Mononuclear cell (primary cell): ENCODE measurements around the gene RABGAP1L. TPM values are rescaled to one million over a fixed set of nuclear protein-coding genes. Genes with fewer than 3 reads are reported as not detected.
"Not testable (repeated sequence)": the region's sequence is repeated elsewhere in the genome, so short reads cannot be mapped to it uniquely, and the experiment has no call there.

Source experiments
- H3K27me3 ChIP-seq: 2 replicates; pipeline ENCODE4 v1.6.0; 2011; ENCODE audit warnings: low read length, control low read depth; ENCODE audit not compliant: insufficient read depth
- H3K4me1 ChIP-seq: 2 replicates; pipeline ENCODE4 v1.5.1; 2011; ENCODE audit warnings: mild to moderate bottlenecking, low read length, control low read depth; ENCODE audit not compliant: insufficient read depth
- H3K4me3 ChIP-seq: 2 replicates; pipeline ENCODE4 v1.5.1; 2011; ENCODE audit warnings: mild to moderate bottlenecking, low read length, moderate library complexity
- H3K9me3 ChIP-seq: 2 replicates; pipeline ENCODE4 v1.5.1; 2011; ENCODE audit warnings: low read depth, mild to moderate bottlenecking, control low read depth, low read length
- total RNA-seq: library from RNA; depleted of rRNA; stranded (reverse); fragments of >200 nt; gene quantifications from one replicate; pipeline ENCODE4 v1.2.3, GENCODE V29; 2012

Gene RABGAP1L
- total RNA-seq, 1 donor = 98.3 TPM

GRCh38 chr1:175000697-175001187, 841.4 kb downstream of the RABGAP1L start:
- H3K27me3 ChIP-seq = no peaks in the 10 kb centered on the region
- H3K4me3 ChIP-seq = peak overlapping the region; percentile 73
- peaks cover 30% of the 10 kb centered on the region for H3K4me1 ChIP-seq
- no peaks in the 10 kb centered on the region for H3K9me3 ChIP-seq

GRCh38 chr1:175002910-175003517, 843.7 kb downstream of the RABGAP1L start:
- H3K27me3 ChIP-seq = no peaks in the 10 kb centered on the region
- no peak overlapping the region for H3K4me3 ChIP-seq
- peaks cover 28% of the 10 kb centered on the region for H3K4me1 ChIP-seq

DNA sequence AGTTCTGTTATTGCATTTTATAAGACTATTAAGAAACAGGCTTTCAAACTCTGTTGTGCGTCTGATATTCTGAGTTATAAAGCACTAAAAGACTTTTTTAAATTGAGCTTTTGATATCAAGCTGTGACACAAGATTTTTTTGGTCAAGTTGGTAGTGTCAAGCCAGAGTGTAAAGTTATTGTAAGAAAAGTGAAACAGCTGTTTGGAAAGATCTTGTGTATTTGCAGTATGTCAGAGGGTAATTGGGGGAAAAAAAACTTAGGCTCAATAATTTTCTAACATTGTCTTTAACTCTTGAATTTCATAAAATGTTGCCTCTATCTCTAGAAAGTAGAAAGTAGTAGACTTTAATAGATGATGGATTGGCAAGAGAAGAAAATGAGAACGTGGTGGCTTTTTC, 844.2 kb downstream of the RABGAP1L start:
- Histone ChIP-seq H3K27me3 (no peaks in the 10 kb centered on the region), H3K9me3 (no peaks in the 10 kb centered on the region), H3K4me3 (no peak overlapping the region), H3K4me1 (peaks cover 23% of the 10 kb centered on the region)

More at GRCh38 chr1:175002910-175003517, 843.7 kb downstream of the RABGAP1L start:
- H3K9me3 ChIP-seq = no peaks in the 10 kb centered on the region

GRCh38 chr1:175005085-175005783, 845.9 kb downstream of the RABGAP1L start:
- H3K4me3 ChIP-seq = no peak overlapping the region
- peaks cover 19% of the 10 kb centered on the region for H3K4me1 ChIP-seq
- H3K27me3 ChIP-seq = no peaks in the 10 kb centered on the region
- no peaks in the 10 kb centered on the region for H3K9me3 ChIP-seq

DNA sequence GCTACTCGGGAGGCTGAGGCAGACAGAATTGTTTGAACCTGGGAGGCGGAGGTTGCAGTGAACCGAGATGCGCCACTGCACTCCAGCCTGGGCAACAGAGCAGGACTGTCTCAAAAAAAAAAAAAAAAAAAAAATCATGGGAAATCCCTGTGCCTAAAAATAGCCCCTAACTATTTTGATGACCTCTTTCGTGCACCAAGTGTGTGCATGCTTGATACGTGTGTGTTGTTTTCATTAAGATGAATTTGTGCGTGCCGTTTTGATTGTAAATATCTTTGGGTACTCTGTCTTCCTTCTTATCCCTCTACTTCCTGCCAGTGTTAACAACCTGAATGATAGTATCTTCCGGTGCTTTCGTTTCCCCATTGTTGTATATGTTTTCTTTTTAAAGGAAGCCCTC, 850.2 kb downstream of the RABGAP1L start:
- Histone ChIP-seq H3K9me3 (no peaks in the 10 kb centered on the region), H3K27me3 (no peaks in the 10 kb centered on the region), H3K4me3 (no peak overlapping the region), H3K4me1 (no peaks in the 10 kb centered on the region)

DNA sequence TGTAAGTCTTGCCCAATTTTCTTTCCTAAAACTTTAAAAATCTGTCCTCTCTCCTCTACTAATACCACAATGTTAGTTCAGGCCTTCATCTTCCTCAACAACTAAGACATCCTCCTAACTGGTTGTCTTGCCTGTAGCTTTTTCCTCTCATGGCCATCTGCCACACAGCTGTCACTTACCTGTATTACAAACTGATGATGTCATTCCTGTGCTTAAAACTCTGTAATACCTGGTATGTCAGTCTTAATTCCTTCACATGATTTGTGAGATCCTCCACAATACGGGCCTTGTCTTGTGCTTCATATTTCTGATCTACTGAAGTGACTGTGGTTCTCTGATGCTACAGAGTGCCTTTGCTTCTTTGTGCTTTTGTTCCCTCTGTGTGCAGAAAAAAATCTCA, 854.1 kb downstream of the RABGAP1L start:
- H3K27me3 ChIP-seq = no peaks in the 10 kb centered on the region
- no peak overlapping the region for H3K4me3 ChIP-seq
- H3K9me3 ChIP-seq = no peaks in the 10 kb centered on the region
- no peaks in the 10 kb centered on the region for H3K4me1 ChIP-seq

GRCh38 chr1:175015243-175015642, 855.9 kb downstream of the RABGAP1L start:
- Histone ChIP-seq H3K4me3 (no peak overlapping the region), H3K27me3 (no peaks in the 10 kb centered on the region), H3K9me3 (no peaks in the 10 kb centered on the region), H3K4me1 (peaks cover 6% of the 10 kb centered on the region)

GRCh38 chr1:175019524-175019923, 860.2 kb downstream of the RABGAP1L start:
- peaks cover 21% of the 10 kb centered on the region for H3K4me1 ChIP-seq
- no peaks in the 10 kb centered on the region for H3K27me3 ChIP-seq
- no peaks in the 10 kb centered on the region for H3K9me3 ChIP-seq
- H3K4me3 ChIP-seq = no peak overlapping the region

DNA sequence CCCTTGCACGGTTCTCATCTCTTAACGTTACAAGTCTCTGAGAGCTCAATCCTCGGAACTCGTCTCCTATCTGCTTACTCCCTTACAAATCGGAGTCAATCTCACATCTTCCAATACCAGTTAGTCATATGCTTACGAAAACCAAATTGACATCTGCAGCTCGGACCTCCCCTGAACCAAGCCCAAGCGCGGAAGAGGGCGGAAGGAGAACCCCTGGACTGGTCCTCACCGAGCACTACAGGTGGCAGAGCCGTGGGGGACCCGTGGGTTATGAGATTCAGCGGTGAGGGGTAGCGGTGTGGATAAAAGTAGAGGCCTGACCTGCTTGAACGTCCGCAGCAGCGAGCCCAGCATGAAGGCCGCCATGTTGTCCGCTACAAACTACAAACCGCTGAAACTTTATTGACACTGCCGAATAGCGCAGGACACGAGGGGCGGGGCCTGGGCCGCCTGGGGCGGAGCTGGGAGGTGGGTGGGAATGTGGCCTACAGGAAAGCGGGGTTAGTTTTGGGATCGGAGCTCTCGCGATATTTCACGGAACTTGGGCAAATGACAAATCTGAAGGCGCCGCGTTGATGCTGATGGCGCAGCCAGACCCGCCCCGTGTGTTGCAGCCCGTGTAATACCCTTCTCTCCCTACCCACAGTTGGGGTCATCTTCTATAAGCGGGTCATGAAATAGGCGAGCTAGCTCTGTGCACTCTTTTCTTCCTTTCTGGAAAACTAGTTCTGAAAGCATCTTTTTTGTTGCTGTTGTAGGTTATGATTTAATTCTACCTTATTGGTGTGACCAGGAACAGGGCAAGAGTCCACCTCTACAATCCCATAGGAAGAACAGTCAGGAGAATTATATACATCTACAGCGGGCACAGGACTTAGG, 864.0 kb downstream of the RABGAP1L start, which contains the start of gene MRPS14:
Gene MRPS14, minus strand, starts transcription at position 383 of the 879 bp plus-strand sequence. Its CDS starts 17 bp downstream, at position 366.
- H3K4me1 ChIP-seq = peaks cover 21% of the 10 kb centered on the region
- no peaks in the 10 kb centered on the region for H3K9me3 ChIP-seq
- H3K4me3 ChIP-seq = peak within 1 kb of the TSS; percentile 95
- no peaks in the 10 kb centered on the region for H3K27me3 ChIP-seq

DNA sequence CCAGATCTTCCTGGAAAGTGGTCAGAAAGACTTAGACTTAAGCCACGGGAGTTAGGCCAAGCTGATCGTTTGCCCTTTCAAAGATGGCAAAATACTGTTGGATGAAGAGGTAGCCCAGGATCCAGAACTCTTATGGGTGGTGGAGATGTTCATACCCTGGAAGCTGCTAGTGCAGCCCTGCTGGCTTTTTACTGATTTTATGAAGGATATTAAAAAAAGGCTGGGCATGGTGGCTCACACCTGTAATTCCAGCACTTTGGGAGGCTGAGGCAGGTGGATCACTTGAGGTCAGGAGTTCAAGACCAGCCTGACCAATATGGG, 864.6 kb downstream of the RABGAP1L start:
- Histone ChIP-seq H3K4me3 (peak overlapping the region; percentile 95), H3K4me1 (peaks cover 21% of the 10 kb centered on the region)
- not testable (repeated sequence) for H3K27me3 ChIP-seq, H3K9me3 ChIP-seq

- H3K4me3 ChIP-seq = no peak overlapping the region
- H3K27me3 ChIP-seq = no peaks in the 10 kb centered on the region
- peaks cover 22% of the 10 kb centered on the region for H3K4me1 ChIP-seq
- H3K9me3 ChIP-seq = no peaks in the 10 kb centered on the region
Observed at GRCh38 chr1:175024773-175025172, 865.5 kb downstream of the RABGAP1L start.

- H3K9me3 ChIP-seq = no peaks in the 10 kb centered on the region
- no peak overlapping the region for H3K4me3 ChIP-seq
- H3K4me1 ChIP-seq = peaks cover 10% of the 10 kb centered on the region
- H3K27me3 ChIP-seq = no peaks in the 10 kb centered on the region
Observed at GRCh38 chr1:175033953-175034352, 874.6 kb downstream of the RABGAP1L start.

DNA sequence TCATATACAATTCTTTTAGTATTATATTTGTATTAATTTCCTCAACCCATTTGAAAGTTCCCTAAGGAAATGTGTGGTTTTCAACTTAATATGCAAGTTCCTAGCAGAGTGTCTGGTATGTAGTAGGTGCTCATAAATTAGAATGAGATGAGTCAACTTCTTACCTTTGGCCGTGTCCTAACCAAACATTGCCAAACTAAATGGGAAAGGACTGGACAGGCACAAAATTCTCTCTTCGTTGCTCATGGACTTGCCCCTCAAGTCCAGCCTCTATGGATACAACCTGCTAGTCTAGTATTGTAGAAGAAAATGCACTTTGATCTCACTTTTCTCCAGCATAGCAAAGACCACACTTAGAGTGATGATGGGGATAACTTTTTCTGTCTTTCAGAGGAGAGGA, 875.5 kb downstream of the RABGAP1L start:
- H3K4me1 ChIP-seq = peaks cover 3% of the 10 kb centered on the region

DNA sequence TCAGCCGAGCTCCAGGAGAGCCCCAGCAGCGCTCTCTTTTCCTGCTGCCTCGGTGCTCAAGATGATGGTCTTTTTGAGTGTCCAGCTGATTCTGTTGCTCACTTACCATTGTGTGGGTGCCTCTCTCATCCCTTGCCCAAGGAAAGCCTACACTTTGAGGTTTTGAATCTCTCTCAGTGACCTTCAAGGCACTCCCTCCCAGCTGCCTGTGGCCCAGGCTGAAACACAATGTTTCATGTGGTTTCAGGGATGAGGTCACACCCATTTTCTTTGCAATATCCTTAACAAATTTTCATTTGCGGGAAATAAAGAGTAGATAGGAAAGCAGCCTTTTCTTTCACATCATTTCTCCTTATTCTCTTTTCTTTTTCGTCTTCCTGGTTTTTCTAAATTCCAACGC, 876.5 kb downstream of the RABGAP1L start:
- Histone ChIP-seq H3K27me3 (no peaks in the 10 kb centered on the region), H3K9me3 (no peaks in the 10 kb centered on the region), H3K4me3 (no peak overlapping the region), H3K4me1 (no peaks in the 10 kb centered on the region)

More for the DNA sequence above, 875.5 kb downstream of the RABGAP1L start:
- no peak overlapping the region for H3K4me3 ChIP-seq
- H3K9me3 ChIP-seq = no peaks in the 10 kb centered on the region
- H3K27me3 ChIP-seq = no peaks in the 10 kb centered on the region

- no peaks in the 10 kb centered on the region for H3K27me3 ChIP-seq
- no peak overlapping the region for H3K4me3 ChIP-seq
- no peaks in the 10 kb centered on the region for H3K9me3 ChIP-seq
- no peaks in the 10 kb centered on the region for H3K4me1 ChIP-seq
Observed at GRCh38 chr1:175036476-175036875, 877.2 kb downstream of the RABGAP1L start.
